ENCODE results near the gene GPR85.

Gene GPR85, protein sequence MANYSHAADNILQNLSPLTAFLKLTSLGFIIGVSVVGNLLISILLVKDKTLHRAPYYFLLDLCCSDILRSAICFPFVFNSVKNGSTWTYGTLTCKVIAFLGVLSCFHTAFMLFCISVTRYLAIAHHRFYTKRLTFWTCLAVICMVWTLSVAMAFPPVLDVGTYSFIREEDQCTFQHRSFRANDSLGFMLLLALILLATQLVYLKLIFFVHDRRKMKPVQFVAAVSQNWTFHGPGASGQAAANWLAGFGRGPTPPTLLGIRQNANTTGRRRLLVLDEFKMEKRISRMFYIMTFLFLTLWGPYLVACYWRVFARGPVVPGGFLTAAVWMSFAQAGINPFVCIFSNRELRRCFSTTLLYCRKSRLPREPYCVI

DNA sequence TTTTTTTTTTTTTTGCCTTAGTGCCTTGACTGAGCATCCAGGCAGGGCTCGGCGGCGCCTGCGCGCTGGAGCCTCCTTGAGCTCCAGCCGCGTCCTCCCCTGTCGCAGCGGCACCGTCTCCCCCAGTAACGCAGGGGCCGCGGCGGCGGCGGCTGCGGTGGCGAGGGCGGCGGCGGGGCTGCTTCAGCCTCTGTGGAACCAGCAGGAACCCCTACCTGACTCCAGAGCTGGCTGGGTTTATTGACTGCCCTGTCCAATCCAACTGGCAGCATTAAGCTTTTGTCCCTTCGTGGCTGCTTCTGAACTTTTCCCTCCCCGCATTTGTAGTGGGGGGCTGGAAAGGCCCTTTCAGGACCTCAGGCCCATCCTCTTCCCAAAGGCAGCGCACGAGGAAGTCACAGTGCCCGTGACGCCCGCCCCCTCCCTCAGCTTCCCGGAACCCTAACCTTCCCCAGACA is at the start of gene GPR85:
Gene GPR85, minus strand, starts transcription at position 397 of the 458 bp plus-strand sequence. CDS start 2,106 bp downstream, outside the sequence.
- DNase-seq, result peak; percentile 78

GRCh38 chr7:113134025-113134424 is 47.4 kb upstream of the GPR85 start:
- no peak for DNase-seq

GRCh38 chr7:113131367-113131766 is 44.7 kb upstream of the GPR85 start:
- DNase-seq, result no peak

- DNase-seq, result no peak
Measured at GRCh38 chr7:113128031-113128430, 41.4 kb upstream of the GPR85 start.

DNA sequence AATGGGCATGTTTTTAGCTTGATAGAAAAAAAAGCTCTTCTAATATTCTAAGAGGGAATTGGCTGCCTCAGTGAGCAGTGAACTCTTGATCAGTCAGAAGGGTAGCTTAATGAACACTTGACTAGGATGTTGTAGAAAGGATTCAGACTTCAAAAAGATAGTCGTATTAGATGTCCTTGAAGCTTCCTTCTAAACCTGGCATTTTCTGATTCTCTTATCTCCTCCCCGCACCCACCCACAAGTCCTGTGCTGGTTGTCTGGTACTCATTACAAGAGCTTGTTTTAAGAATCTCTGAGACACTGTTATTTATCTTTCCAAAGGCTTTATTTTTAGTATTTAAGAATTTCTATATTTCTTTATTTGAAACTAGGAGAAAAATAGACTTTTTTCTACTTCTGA is 39.1 kb upstream of the GPR85 start:
- DNase-seq, result peak; percentile 81

DNA sequence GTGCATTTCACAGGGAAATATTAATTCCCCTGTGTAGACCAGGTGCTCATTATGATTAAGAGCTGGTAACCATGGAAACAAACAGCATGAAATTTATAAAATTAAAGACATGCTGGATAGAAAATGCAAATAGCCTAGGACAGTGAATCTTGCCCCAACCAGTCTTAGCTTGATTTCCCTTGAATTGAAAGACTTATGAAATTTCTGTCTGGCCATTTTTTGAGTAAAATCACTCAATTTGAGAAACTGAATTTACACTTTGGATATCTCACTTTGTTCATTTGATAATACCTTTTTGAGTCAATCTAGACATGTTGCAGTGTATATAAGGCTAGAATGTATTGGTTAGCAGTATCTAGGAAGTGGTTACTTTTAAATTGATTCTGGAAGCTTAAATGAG is 36.1 kb upstream of the GPR85 start:
- no peak for DNase-seq

DNA sequence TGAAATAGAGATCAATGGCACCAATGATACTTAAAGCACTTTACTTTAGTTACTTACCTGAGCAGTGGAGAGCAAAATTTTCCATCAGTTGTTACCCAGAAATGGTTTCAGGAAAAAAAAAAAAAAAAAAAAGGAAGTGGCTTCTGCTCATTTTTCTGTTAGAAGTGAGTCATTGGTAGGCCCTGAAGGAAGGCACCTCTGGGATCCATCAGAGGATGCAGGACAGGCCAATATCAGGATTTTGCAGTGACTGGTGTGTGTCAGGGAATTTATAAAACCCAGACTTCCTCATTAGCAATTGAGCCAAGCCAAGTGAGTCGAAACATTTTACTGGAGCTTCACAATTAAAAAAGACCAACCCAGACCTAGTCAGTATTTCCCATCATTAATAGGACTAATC is 34.0 kb upstream of the GPR85 start:
- peak; percentile 35 for DNase-seq

GRCh38 chr7:113119429-113119828 is 32.8 kb upstream of the GPR85 start:
- DNase-seq, result no peak

- peak; percentile 98 for DNase-seq
Measured at GRCh38 chr7:113118074-113118959, 31.7 kb upstream of the GPR85 start, which contains the start of gene SMIM30. TSS of gene SMIM30 (minus strand) at chr7:113118554. CDS start at chr7:113117578, 976 bp downstream.

- DNase-seq, result peak; percentile 33
Measured at GRCh38 chr7:113117374-113117774, 30.7 kb upstream of the GPR85 start.

DNA sequence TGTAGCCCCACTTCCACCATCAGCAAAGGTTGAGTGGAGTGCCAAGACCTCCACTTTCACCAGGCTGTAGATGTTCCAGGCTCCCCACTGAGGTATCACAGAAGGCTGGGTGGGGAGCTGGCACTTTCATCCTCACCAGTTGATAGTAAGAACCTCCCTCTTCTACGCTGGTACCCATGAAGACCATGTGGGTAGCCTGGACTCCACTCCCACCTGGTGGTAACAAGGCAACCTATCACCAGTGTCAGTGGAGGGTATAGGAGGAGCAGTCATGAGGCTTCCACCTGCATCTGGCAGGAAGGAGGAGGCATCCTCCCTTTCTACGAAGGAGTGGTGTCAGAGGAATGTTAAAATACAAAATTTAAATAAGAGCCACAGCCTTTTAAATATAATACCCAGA is 27.3 kb upstream of the GPR85 start:
- DNase-seq, result peak; percentile 48

- no peak for DNase-seq
Measured at GRCh38 chr7:113109718-113110117, 23.1 kb upstream of the GPR85 start.

- peak; percentile 76 for DNase-seq
Measured at GRCh38 chr7:113100121-113100603, 13.5 kb upstream of the GPR85 start.

- DNase-seq, result no peak
Measured at GRCh38 chr7:113099284-113099919, 12.8 kb upstream of the GPR85 start.

DNA sequence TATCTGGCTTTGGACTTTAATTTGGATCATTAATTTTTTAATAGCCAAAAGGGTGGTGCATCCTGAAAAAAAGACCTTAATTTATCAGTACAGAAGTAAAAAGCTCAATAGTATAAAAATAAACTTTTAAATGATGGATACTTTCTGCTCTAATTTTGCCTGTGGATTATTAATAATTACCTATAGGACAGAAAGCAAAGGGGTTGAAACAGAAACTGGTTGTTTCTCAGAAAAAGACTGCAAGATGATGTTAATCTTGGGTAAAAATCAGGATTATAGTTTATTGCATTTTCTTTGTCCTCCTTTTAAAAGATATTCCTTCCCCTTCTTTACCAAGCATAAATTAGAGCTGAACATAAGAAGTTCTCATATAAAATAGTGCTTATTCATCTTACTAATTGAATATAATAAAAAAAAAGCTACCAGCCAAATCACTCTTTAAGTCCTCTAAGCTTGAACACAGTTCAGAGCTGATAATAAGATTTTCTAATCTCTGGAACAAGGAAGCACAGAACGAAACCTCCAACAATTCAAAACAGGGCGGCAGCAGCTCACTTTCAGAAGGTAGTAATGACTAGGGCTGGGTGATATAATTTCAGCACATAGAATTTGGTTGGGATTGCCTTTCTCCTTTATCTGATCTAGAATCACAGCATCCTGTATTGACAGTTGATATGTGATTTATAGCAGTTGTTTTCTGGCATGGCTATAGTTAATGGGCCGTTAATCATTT is 8.1 kb upstream of the GPR85 start:
- no peak for DNase-seq

GRCh38 chr7:113093561-113093960 is 6.9 kb upstream of the GPR85 start:
- peak; percentile 37 for DNase-seq

DNA sequence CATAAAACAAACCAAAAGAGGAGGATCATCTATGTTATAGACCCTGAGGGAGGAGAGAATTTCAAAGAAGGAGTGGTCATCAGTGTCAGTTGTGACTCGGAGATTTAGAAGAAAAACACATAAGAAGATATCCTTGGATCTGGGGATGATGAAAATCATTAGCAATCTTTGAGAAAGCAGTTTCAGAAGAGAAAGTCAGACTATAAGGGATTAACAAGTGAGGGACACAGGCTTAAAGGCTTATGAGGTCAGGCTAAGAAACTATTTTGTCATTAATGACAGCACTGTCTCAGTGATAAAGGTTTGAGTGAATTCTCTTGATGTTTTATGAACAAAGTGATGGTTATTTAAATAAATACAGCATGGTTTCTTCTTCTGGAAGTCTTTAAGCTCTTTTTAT is 6.1 kb upstream of the GPR85 start:
- DNase-seq, result no peak

DNA sequence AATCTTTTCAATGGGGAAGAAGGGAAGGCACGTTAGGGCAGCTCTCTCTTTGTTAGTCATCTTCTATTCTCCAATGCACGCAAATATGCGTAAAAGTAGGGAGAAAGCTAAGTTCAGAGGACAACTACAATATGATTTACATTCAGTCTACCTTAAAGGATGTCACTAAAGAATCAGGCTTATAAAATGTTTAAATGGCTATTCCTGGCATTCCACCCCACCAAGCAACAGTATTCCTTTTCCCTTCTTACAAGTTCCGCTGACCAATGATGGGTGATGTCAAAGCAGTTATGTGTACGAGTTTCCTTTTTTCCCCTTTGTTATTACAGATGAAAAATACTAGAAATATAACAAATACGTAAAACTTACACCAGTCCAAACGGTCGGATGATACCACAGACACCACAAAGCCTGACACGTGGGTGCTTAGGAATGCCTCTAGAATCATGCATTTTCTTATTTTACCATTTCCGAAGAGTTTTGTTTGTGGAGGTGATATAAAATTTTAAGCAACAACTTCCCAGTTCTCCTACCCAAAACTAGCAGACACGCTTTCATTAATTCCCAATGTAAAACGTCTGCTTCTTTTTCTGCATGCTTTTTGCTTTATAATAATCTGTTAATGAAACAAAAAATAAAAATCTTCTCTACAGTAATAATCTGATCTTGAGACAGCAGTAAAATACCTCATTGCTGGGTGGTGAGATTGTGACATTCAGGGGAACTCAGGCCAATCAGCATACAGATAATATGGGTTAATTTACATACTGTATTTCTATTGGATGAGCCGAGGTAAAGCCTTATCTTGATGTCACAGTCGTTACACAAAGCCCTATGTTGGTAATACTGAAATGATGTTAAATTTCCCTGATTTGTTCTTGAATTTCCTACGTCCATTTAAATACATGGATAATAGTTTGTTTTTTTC is 708 bp upstream of the GPR85 start:
- DNase-seq, result peak; percentile 85

- peak; percentile 22 for DNase-seq
Measured at GRCh38 chr7:113085781-113086390, 741 bp downstream of the GPR85 start.

DNA sequence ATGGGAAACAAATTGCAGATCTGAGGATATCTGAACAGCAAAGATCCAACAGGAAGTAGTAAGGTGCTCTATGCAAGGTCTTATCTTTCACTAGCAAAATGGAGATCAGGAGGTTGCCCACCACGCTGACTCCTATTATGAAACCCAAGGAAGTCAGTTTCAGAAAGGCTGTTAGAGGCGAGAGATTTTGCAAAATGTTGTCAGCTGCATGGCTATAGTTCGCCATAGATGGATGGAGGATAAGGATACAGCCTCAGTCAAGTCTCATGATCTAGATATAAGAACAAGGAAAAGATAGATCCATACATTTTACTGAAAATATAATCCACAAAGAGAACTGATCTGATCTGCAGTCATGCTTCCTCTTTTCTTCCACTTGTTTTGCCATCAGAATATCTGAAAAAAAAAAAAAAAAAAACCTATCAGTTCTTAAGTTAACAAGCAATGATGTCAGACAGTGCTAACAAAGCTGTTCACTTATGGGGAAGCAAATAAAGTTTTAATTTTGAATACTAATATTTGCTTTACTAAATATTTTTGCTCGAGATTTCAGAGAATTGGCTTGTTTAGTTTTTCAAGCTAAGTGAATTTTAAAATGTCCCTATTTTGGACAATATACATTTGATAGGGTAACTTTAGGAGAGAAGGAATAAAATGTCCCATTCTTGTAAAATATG is 2.0 kb downstream of the GPR85 start:
- DNase-seq, result peak; percentile 58
